Duodenal mucosa (tissue), 2 donors: ENCODE measurements around the gene C17orf67.

Experiments used
- H3K27ac ChIP-seq: one replicate; pipeline ENCODE4 v1.7.0; 2013; ENCODE audit warnings: low read depth, low read length
- H3K27me3 ChIP-seq, 2 donors: one replicate each; pipeline ENCODE4 v1.7.0; 2013; ENCODE audit warnings: low read length in 2 of 2, control low read depth in 1 of 2; ENCODE audit not compliant: insufficient read depth in 2 of 2, control insufficient read depth in 1 of 2
- H3K36me3 ChIP-seq, 2 donors: one replicate each; pipeline ENCODE4 v1.7.0; 2013; ENCODE audit warnings: low read length in 2 of 2, control low read depth in 1 of 2; ENCODE audit not compliant: insufficient read depth in 2 of 2, control insufficient read depth in 1 of 2
- H3K4me1 ChIP-seq, 2 donors: one replicate each; pipeline ENCODE4 v1.7.0; 2013; ENCODE audit warnings: low read length in 2 of 2, control low read depth in 1 of 2; ENCODE audit not compliant: insufficient read depth in 2 of 2, control insufficient read depth in 1 of 2
- H3K4me3 ChIP-seq, 2 donors: one replicate each; pipeline ENCODE4 v1.7.0; 2013; ENCODE audit warnings: low read length in 2 of 2, low read depth in 1 of 2
- H3K9ac ChIP-seq, 2 donors: one replicate each; pipeline ENCODE4 v1.7.0; 2013; ENCODE audit warnings: low read length in 2 of 2, low read depth in 1 of 2
- H3K9me3 ChIP-seq, 2 donors: one replicate each; pipeline ENCODE4 v1.7.0; 2013; ENCODE audit warnings: low read length in 2 of 2, control low read depth in 1 of 2; ENCODE audit not compliant: control insufficient read depth in 1 of 2

Gene C17orf67

GRCh38 chr17:56834380-56835263 is 902 bp upstream of the C17orf67 start:
- Histone ChIP-seq H3K27ac (peak overlapping the region; percentile 63), H3K9me3 (no peaks in the 10 kb centered on the region), H3K4me3 (peak overlapping the region; percentile 77 to 87), H3K36me3 (no peaks in the 10 kb centered on the region), H3K4me1 (peaks cover 17 to 22% of the 10 kb centered on the region in 2 donors), H3K27me3 (no peaks in the 10 kb centered on the region), H3K9ac (peak overlapping the region; percentile 57 to 81)

GRCh38 chr17:56833057-56833808 is 487 bp downstream of the C17orf67 start:
- Histone ChIP-seq H3K9me3 (no peaks in the 10 kb centered on the region), H3K27ac (peak overlapping the region; percentile 68), H3K36me3 (peaks cover 0 to 2% of the 10 kb centered on the region in 2 donors), H3K4me3 (peak overlapping the region; percentile 81 to 87), H3K27me3 (no peaks in the 10 kb centered on the region), H3K4me1 (peaks cover 17 to 22% of the 10 kb centered on the region in 2 donors), H3K9ac (peak overlapping the region; percentile 62 to 79)

GRCh38 chr17:56832446-56832845 is 1.3 kb downstream of the C17orf67 start:
- H3K36me3 ChIP-seq = peaks cover 0 to 2% of the 10 kb centered on the region in 2 donors
- H3K27ac ChIP-seq = no peak overlapping the region
- H3K4me1 ChIP-seq = peaks cover 19 to 22% of the 10 kb centered on the region in 2 donors
- no peaks in the 10 kb centered on the region for H3K9me3 ChIP-seq
- H3K4me3 ChIP-seq = peak overlapping the region; percentile 81 to 87
- peak overlapping the region in 1 of 2 donors; percentile 27 for H3K9ac ChIP-seq
- H3K27me3 ChIP-seq = no peaks in the 10 kb centered on the region

GRCh38 chr17:56831369-56832095 is 2.2 kb downstream of the C17orf67 start:
- no peak overlapping the region for H3K27ac ChIP-seq
- no peak overlapping the region for H3K4me3 ChIP-seq
- H3K4me1 ChIP-seq = peaks cover 22 to 28% of the 10 kb centered on the region in 2 donors

GRCh38 chr17:56830726-56831368 is 2.9 kb downstream of the C17orf67 start:
- H3K4me1 ChIP-seq = peaks cover 26 to 32% of the 10 kb centered on the region in 2 donors
- no peak overlapping the region for H3K27ac ChIP-seq
- H3K36me3 ChIP-seq = peaks cover 0 to 2% of the 10 kb centered on the region in 2 donors
- no peaks in the 10 kb centered on the region for H3K9me3 ChIP-seq
- H3K27me3 ChIP-seq = no peaks in the 10 kb centered on the region
- H3K9ac ChIP-seq = no peak overlapping the region
- no peak overlapping the region for H3K4me3 ChIP-seq

More at GRCh38 chr17:56831369-56832095, 2.2 kb downstream of the C17orf67 start:
- H3K36me3 ChIP-seq = peaks cover 0 to 2% of the 10 kb centered on the region in 2 donors
- H3K27me3 ChIP-seq = no peaks in the 10 kb centered on the region
- H3K9me3 ChIP-seq = no peaks in the 10 kb centered on the region
- no peak overlapping the region for H3K9ac ChIP-seq

GRCh38 chr17:56826611-56827414 is 6.9 kb downstream of the C17orf67 start:
- peaks cover 0 to 2% of the 10 kb centered on the region in 2 donors for H3K36me3 ChIP-seq
- H3K4me1 ChIP-seq = peaks cover 12 to 16% of the 10 kb centered on the region in 2 donors
- no peaks in the 10 kb centered on the region for H3K27me3 ChIP-seq
- no peak overlapping the region for H3K27ac ChIP-seq
- no peaks in the 10 kb centered on the region for H3K9me3 ChIP-seq
- no peak overlapping the region for H3K9ac ChIP-seq
- no peak overlapping the region for H3K4me3 ChIP-seq

GRCh38 chr17:56824503-56824902 is 9.2 kb downstream of the C17orf67 start:
- Histone ChIP-seq H3K4me1 (peaks cover 20 to 21% of the 10 kb centered on the region in 2 donors), H3K9ac (no peak overlapping the region), H3K9me3 (no peaks in the 10 kb centered on the region), H3K36me3 (peaks cover 0 to 2% of the 10 kb centered on the region in 2 donors), H3K27me3 (no peaks in the 10 kb centered on the region), H3K4me3 (no peak overlapping the region), H3K27ac (no peak overlapping the region)

GRCh38 chr17:56823848-56824247 is 9.9 kb downstream of the C17orf67 start:
- Histone ChIP-seq H3K9me3 (no peaks in the 10 kb centered on the region), H3K27me3 (no peaks in the 10 kb centered on the region), H3K9ac (no peak overlapping the region), H3K4me3 (no peak overlapping the region), H3K27ac (no peak overlapping the region), H3K4me1 (peaks cover 23 to 24% of the 10 kb centered on the region in 2 donors), H3K36me3 (no peaks in the 10 kb centered on the region)

GRCh38 chr17:56822725-56823124 is 11.0 kb downstream of the C17orf67 start:
- Histone ChIP-seq H3K4me3 (no peak overlapping the region), H3K27me3 (no peaks in the 10 kb centered on the region), H3K9ac (no peak overlapping the region), H3K4me1 (peaks cover 23 to 24% of the 10 kb centered on the region in 2 donors), H3K9me3 (no peaks in the 10 kb centered on the region), H3K36me3 (no peaks in the 10 kb centered on the region), H3K27ac (no peak overlapping the region)
